Loucy (cell line): ENCODE data around the gene CTSC.

ENCODE experiments used
- H2AFZ ChIP-seq: fragments of 200-600 bp; sonication (generic); 2 replicates; pipeline ENCODE4 v1.6.0; 2016; ENCODE audit warnings: antibody characterized with exemption, mild to moderate bottlenecking, low read length, moderate library complexity
- H3F3A ChIP-seq: fragments of 200-600 bp; 2 replicates; pipeline ENCODE4 v1.6.0; 2016; ENCODE audit warnings: antibody characterized with exemption, low read depth, mild to moderate bottlenecking
- H3K27me3 ChIP-seq: fragments of 200-600 bp; sonication (generic); 2 replicates; pipeline ENCODE4 v1.6.1; 2014; ENCODE audit warnings: low read length, mild to moderate bottlenecking; ENCODE audit not compliant: insufficient read depth, poor library complexity, severe bottlenecking
- H3K36me3 ChIP-seq: fragments of 200-600 bp; sonication (generic); 2 replicates; pipeline ENCODE4 v1.6.1; 2016; ENCODE audit warnings: low read length; ENCODE audit not compliant: insufficient read depth
- H3K4me1 ChIP-seq: fragments of 200-600 bp; sonication (generic); 2 replicates; pipeline ENCODE4 v1.5.1; 2014; ENCODE audit warnings: low read length, mild to moderate bottlenecking; ENCODE audit not compliant: insufficient read depth, poor library complexity, severe bottlenecking
- H3K4me2 ChIP-seq: fragments of 200-600 bp; sonication (generic); 2 replicates; pipeline ENCODE4 v1.6.0; 2014; ENCODE audit warnings: antibody characterized with exemption, low read length, low read depth, mild to moderate bottlenecking; ENCODE audit not compliant: poor library complexity, severe bottlenecking
- H3K4me3 ChIP-seq: fragments of 200-600 bp; sonication (generic); 2 replicates; pipeline ENCODE4 v1.5.1; 2014; ENCODE audit warnings: low read length, mild to moderate bottlenecking, mixed read lengths; ENCODE audit not compliant: poor library complexity, severe bottlenecking
- H3K79me2 ChIP-seq: fragments of 200-600 bp; sonication (generic); 2 replicates; pipeline ENCODE4 v1.6.1; 2014; ENCODE audit warnings: low read length; ENCODE audit not compliant: insufficient read depth
- H3K9ac ChIP-seq: fragments of 200-600 bp; sonication (generic); 2 replicates; pipeline ENCODE4 v1.6.0; 2014; ENCODE audit warnings: mild to moderate bottlenecking, low read depth, low read length, moderate library complexity; ENCODE audit not compliant: poor library complexity, severe bottlenecking
- H3K9me2 ChIP-seq: fragments of 200-600 bp; sonication (generic); replicated peaks from 2 replicates; pipeline ENCODE4 v1.6.1; 2016; ENCODE audit warnings: low read depth, low read length, mixed read lengths
- H3K9me3 ChIP-seq: fragments of 200-600 bp; sonication (generic); 2 replicates; pipeline ENCODE4 v1.6.1; 2014; ENCODE audit warnings: mild to moderate bottlenecking, antibody characterized with exemption, low read length, low read depth; ENCODE audit not compliant: insufficient read depth
- H4K20me1 ChIP-seq: fragments of 200-600 bp; sonication (generic); 2 replicates; pipeline ENCODE4 v1.6.0; 2014; ENCODE audit warnings: antibody characterized with exemption, low read length, mild to moderate bottlenecking; ENCODE audit not compliant: insufficient read depth, poor library complexity, severe bottlenecking
- CTCF ChIP-seq: fragments of 200-600 bp; sonication (generic); conservative IDR thresholded peaks from 2 replicates; pipeline ENCODE4 v1.5.1; 2014; ENCODE audit warnings: mild to moderate bottlenecking, antibody characterized with exemption, low read length
- EZH2phosphoT487 ChIP-seq: fragments of 200-600 bp; IDR thresholded peaks from 2 replicates; pipeline ENCODE4 v1.6.1; 2018; ENCODE audit warnings: antibody characterized with exemption, mild to moderate bottlenecking, moderate library complexity, borderline replicate concordance

Gene CTSC

GRCh38 chr11:88275636-88276035, 61.9 kb downstream of the CTSC start:
- H3K36me3 ChIP-seq = no peaks in the 10 kb centered on the region
- no peak overlapping the region for H3K4me3 ChIP-seq
- no peaks in the 10 kb centered on the region for H3K79me2 ChIP-seq
- H3K9me2 ChIP-seq = no peaks in the 10 kb centered on the region
- no peak overlapping the region for H2AFZ ChIP-seq
- H4K20me1 ChIP-seq = no peaks in the 10 kb centered on the region
- no peak overlapping the region for H3K4me2 ChIP-seq
- TF ChIP-seq CTCF (no peak), EZH2phosphoT487 (no peak)
- H3K27me3 ChIP-seq = no peaks in the 10 kb centered on the region
- H3K9ac ChIP-seq = no peak overlapping the region
- no peaks in the 10 kb centered on the region for H3K9me3 ChIP-seq
- no peaks in the 10 kb centered on the region for H3K4me1 ChIP-seq
- H3F3A ChIP-seq = no peaks in the 10 kb centered on the region

- Histone ChIP-seq H3K4me1 (peaks cover 6% of the 10 kb centered on the region), H3K9me3 (no peaks in the 10 kb centered on the region), H3F3A (no peaks in the 10 kb centered on the region), H3K9ac (no peak overlapping the region), H4K20me1 (no peaks in the 10 kb centered on the region), H3K36me3 (0 out of 2 replicates have a peak, but pooled peaks cover 4% of the 10 kb centered on the region), H3K4me2 (no peak overlapping the region), H3K27me3 (no peaks in the 10 kb centered on the region), H3K9me2 (no peaks in the 10 kb centered on the region), H3K4me3 (no peak overlapping the region), H2AFZ (no peak overlapping the region), H3K79me2 (no peaks in the 10 kb centered on the region)
- TF ChIP-seq EZH2phosphoT487 (no peak), CTCF (no peak)
These were observed 70.6 kb downstream of the CTSC start for GRCh38 chr11:88266919-88267318.

GRCh38 chr11:88266157-88266556, 71.4 kb downstream of the CTSC start:
- Histone ChIP-seq H3F3A (no peaks in the 10 kb centered on the region), H3K79me2 (no peaks in the 10 kb centered on the region), H3K4me2 (no peak overlapping the region), H3K4me1 (peaks cover 6% of the 10 kb centered on the region), H4K20me1 (no peaks in the 10 kb centered on the region), H3K9me2 (no peaks in the 10 kb centered on the region), H3K36me3 (0 out of 2 replicates have a peak, but pooled peaks cover 4% of the 10 kb centered on the region), H2AFZ (no peak overlapping the region), H3K27me3 (no peaks in the 10 kb centered on the region), H3K4me3 (no peak overlapping the region), H3K9me3 (no peaks in the 10 kb centered on the region), H3K9ac (no peak overlapping the region)
- TF ChIP-seq EZH2phosphoT487 (no peak), CTCF (no peak)
